Right renal pelvis (tissue), 4 donors: ENCODE data around the gene F12. TPM values are rescaled to one million over a fixed set of nuclear protein-coding genes. Genes with fewer than 3 reads are reported as not detected.
"Not testable (repeated sequence)": the region's sequence is repeated elsewhere in the genome, so short reads cannot be mapped to it uniquely, and the experiment has no call there.

ENCODE experiments used
- DNase-seq, 4 donors: peaks; one replicate each; pipeline ENCODE4 v3.0.0-alpha.2; 2013; ENCODE audit warnings: low read depth in 4 of 4, low spot score in 3 of 4, missing footprints in 1 of 4
- polyA plus RNA-seq, 4 donors: library from polyadenylated mRNA; unstranded; fragments of 120-200 nt; gene quantifications; one replicate each; pipeline ENCODE4 v1.2.1, GENCODE V29; 2013; ENCODE audit not compliant: insufficient read length in 4 of 4

F12 gene
- polyA plus RNA-seq, 4 donors, result 4.6 to 11.3 (median 5.8) TPM

DNA sequence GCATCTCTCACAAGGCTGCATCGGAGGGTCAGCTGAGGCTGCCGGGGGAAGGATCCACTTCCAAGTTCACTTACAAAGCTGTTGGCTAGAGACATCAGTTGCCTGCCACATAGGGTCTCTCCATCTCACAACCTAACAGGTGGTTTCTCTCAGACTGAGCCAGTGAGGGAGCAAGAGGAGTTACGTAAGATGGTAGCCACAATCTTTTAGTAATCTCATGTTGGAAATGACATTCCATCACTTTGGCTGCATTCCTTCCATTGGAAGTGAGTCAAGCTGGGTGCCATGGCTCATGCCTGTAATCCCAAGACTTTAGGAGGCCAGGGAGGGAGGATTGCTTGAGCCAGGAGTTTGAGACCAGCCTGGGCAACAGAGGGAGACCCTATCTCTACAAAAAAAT, 9.7 kb upstream of the F12 start:
- no peak for DNase-seq

DNA sequence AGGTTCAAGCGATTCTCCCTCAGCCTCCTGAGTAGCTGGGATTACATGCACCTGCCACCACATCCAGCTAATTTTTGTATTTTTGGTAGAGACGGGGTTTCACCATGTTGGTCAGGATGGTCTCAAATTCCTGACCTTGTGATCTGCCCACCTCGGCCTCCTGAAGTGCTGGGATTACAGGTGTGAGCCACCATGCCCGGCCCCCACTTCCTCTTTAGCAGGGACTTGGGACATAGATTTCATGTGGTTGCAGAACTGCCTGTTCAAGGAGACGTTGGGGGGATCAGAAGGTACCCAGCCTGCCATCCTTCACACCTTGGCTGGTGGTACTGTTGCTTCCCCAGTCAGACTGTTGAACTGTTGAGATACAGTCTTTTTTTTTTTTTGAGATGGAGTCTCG, 7.7 kb upstream of the F12 start:
- DNase-seq, result not testable (repeated sequence)

DNA sequence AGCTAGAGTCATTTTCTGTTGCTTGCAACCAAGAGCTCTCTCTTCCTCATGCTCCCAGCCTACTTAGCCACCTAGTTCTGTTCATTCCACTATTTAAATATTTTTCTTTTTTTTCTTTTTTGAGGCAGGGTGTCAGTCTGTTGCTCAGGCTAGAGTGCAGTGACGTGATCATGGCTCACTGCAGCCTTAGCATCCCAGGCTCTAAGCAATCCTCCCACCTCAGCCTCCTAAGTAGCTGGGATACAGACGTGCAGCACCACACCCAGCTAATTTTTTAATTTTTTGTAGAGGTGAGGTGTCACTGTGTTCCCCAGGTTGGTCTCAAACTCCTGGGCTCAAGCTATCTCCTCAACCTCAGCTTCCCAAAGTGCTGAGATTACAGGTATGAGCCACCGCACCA, 5.1 kb upstream of the F12 start:
- DNase-seq, result no peak

DNA sequence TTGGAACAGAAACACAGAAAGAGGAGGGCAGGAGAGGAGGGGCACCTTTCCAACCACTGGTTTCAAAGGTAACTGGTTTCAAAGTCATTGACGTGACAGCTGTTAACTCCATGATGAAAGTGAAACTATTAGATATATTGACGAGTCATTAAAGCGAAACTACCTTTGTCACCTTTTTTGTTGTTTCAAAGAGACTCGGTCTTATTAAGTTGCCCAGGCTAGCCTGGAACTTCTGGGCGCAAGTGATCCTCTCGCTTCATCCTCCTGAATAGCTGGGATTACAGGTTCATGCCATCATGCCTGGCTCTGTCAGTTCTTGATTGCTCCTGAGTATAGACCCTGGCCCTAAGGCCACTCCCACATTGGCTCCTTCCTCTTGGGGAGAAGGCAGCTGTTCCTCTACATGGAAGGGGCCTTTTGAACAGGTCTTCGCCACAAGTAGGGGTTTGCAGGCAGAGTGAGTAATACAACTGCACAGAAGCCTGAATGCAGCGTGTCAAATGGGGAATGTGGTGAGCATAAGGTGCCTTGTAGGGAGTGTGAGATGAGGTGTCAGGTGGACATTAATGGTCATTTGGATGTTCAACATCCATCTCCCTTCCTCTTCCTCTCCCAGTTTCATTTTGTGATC, 3.4 kb upstream of the F12 start:
- DNase-seq, result no peak

DNA sequence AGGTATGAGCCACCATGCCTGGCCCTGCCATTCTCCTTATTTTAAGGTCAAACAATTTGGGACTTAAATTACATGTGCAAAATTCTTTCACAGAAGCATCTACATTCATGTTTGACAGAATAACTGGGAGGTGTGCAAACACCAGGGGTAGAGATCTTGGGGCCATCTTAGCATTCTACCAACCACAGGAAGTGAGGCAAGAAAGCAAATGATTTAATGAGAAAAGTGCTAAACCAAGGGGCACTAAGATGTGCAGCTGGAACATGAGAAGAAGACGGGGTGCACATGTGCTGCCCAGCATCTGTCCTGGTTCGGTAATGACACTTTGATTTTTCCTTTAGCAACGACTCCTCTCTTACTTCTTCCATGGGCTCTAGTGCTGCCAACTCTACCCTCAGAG, 1.2 kb upstream of the F12 start:
- no peak for DNase-seq

DNA sequence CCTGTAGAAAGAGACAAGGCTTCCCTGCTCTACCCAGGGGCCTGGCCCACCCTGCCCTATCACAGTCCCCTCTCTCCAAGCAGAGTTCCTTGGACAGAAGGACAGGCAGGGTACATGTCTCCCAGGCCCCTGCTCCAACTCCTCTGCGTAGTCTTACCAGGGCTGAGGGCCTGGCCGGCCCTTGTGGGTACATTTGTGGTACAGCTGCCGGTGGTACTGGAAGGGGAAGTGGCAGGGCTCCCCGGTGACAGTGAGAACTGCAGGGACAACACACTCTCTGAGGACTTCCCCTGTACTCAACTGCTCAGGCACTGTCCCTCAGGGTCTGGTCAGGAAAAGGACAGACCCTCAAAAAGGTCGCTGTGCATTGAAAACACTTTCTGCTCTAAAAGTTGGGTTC, 3.6 kb downstream of the F12 start:
- no peak for DNase-seq

DNA sequence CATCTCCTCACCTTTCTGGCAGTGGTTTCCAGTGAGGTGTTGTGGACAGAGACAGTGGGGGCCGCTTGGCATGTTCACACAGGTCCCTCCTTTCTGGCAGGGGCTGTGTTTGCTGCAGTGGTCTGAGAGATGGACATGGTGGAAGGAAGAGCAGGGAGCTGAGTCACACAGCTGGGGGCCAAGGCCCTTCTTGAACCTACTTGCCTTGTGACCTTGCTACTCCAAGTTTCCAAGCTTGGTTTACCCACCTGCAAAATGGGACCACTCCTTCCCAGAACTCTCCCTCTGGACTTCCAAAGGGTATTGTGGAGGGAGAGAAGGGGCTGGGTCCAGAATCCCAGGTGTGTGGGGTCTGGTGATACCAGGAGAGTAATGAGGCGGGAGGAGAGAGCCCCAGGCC, 4.1 kb downstream of the F12 start:
- no peak for DNase-seq

DNA sequence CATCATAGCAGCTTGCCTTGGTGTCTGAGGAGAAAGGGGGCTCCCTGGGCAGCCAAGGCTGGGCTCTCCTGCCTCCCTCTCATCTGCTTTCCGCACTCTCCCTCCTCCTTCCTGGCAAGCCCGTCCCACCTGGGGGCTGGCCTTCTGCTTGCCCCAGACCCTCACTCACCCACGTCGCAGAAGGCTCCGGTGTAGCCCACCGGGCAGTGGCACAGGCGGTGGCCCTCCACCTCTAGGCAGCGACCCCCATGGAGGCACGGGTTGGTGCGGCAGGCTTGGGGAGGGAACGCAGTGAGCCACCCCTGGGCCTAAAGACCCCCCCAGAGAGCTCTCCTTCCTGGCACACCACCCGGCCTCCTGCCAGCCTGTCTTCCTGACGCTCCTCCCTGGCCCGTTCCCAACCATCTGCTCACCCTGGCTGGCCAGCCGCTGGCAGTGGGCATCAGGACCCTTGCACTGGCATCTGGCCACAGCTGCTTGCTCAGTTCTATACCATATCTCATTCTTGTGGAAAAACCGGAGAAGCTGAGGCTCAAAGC, 4.7 kb downstream of the F12 start:
- DNase-seq, result no peak

DNA sequence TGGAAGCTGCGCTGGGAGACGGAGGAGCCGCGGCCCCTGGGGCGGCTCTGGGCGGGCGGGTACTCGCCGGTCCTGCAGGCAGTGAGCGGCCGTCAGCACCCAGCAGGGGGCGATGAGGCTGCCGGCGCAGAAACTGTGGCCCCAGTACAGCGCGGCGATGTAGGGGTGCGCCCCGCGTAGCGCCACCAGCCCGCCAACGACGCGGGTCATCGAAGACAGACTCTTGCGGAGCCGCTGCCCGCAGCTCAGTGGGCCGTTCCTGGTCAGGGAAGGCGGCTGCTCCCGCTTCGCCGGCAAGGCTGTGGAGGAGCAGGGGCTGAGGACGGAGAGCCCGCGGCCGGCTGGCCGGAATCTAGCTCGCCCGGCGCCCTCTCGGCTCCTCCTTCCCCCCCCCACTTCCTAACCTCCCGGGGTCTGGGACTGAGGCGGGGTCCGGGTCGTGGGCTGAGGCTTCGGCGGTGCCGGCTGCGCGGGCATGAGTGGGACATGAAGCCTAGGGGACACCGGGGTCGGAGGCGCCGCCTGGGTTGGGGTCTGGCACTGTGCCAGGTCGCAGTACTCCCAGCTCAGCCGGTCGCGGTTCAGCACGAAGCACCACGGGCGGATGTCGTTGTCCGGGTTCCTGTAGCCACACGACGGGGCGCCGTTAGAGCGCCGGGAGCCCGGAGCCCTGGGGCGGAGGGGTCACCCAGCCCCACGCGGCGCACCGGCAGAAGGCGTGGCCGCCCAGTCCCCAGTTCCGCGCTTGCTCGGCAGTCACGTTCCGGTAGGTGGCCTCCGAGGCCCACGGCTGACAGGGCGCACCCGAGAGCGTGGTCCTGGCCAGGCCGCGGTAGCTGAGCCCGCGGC, 5.3 kb downstream of the F12 start:
- peak in 1 of 4 donors; percentile 63 for DNase-seq

DNA sequence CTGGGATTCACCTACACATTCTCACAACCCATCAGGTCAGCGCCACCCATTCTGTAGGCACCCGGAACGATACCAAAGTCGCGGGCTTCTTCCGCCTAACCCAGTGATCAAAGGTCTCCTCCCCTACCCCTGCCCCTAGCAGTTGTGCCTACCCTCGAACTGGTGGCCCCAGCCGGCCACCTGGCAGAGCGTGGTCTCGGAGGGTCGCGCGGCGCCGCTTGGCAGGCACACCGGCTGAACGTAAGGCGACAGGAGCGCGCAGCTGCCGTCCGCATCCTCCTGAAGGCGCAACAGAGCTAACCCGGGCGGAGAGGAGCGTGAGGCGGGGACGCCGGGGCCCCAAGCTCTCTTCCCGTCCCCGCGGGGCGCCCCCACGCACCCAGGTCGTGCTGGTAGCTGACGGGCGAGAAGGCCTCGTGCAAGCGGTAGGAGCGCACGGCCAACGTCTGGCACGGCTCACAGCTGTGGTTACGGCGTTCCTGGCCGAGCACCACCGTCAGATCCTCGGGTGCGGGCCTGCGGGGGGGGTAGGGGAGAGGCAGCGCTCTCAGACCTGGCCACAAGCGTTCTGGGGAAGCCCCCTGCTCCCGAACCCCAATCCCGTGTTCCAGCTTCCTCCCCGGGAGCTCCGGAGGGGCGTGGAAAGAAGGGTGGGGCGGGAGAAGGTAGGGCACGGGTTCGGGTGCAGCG, 6.1 kb downstream of the F12 start:
- no peak for DNase-seq

DNA sequence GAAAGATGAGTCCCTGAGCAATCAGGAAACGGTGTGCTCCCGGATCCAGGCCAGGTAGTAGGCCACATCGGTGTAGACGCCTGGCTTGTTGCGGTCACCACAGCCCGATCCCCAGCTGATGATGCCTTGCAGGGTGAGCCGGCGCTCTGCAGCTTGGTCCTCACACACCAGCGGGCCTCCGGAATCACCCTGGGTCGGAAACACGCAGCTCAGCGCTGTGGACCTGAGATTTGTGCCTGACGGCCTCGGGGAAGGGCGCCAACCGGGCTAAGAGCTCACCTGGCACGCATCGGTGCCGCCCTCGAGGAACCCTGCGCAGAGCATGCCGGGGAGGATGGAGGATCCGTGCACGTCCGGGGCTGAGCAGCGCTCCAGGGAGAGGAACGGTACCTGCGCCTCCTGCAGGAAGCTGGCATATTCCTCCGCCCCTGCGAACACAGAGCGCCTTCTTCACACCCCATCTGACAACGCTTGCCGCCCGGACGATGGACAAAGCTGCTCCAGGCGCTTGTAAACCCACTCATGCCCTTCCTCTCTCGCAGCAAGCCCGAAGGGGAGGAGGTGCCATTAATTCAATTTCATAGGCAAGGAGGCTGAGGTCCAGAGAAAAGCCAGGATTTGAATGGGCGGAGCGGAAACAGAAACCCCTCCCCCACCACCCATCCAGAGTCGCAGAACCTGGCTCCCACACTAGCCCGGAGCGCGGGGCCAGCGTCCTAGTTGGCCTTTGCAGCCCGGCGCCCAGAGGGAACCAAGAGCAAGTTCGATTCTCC, 6.9 kb downstream of the F12 start:
- no peak for DNase-seq

DNA sequence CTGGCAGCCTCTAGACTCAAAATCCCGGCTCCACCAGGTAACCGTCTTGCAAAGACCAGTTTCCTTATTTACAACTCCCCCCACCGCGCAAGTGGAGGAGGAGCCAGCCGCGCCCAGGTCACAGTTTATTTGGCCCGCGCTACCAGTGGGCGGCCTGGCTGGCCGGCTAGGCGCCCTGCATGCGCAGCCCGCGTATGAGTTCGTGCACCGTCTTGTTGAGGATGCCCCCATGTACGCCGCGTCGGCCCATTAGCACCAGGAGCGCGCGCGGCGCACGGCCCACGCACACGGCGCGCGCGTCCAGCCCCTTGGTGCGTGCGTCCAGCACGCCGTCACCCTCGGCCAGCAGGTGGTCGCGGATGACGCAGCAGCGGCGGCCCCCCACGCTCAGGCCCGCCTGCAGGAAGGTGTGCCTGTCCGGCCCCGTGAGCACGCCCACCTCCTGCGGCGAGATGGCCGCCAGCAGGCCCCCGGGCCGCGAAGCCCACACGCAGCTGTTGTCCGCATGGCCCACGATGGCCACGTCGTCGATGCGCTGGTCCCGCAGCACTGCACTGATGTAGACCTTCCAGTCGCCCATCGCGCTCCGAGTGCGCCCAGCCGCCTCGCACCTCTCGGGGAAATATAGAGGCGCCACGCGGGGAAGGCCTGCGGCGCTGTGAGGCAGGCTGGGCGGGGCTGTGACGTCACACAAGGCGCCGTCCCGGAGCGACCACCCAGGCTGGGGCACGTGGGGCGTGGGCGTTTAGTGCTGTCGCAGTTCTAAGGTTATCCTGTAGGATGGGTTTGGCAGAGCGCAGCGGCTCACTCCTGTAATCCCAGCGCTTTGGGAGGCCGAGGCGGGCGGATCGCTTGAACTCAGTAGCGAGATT, 9.1 kb downstream of the F12 start, which contains the start of gene PFN3:
Gene PFN3 (minus strand): TSS at position 665 of the 872 bp plus-strand sequence. CDS start 85 bp downstream, at position 580.
- DNase-seq, result no peak

DNA sequence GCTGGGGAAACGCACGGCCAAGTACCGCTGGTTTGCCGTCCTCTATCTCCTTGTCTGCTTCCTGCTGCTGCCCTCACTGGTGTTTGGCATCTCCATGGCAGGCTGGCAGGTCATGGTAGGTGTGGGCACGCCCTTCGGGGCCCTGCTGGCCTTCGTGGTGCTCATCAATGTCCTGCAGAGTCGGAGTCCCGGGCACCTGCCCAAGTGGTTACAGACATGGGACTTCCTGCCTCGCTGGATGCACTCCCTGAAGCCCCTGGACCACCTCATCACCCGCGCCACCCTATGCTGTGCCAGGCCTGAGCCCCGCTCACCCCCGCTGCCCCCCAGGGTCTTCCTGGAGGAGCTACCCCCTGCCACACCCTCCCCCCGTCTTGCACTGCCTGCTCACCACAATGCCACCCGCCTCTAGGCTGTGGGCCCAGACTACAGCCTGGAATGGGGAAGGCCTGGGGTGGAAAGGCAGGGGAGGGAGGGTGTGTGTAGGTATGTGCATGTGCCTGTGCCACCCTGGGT, 11.4 kb downstream of the F12 start:
- no peak for DNase-seq

DNA sequence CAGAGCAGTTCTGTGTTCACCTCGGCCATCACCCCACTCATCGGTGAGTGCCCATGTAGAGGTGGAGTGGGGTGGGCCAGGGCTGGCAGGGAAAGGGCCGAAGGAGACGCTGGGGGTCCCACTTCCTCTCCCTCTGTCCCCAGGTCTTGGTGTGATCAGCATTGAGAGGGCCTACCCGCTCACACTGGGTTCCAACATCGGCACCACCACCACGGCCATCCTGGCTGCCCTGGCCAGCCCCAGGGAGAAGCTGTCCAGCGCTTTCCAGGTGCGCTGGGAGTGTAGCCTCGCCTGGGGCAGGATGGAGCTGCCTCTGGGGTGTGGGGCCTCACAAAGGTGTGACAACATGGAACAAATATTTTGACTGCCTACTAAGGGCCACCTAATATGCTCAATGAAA, 12.6 kb downstream of the F12 start:
- DNase-seq, result no peak

DNA sequence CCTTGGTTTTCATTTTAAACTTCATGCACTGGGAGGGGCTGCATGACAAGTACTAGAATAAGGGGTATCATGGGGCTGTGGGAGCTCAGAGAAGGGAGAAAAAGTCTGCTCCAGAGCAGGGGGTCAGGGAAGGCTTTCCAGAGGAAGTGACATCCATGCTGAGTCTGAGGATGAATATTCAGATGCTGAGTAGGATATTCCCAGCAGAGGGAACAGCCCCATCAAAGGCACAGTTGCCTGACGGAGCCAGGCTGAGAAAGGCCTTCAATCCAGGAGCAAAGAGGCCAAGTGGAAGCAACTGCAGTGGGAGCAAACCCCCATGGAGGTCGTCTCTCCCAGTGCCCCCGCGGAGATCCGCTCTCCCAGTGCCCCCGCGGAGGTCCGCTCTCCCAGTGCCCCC, 13.3 kb downstream of the F12 start:
- no peak for DNase-seq

DNA sequence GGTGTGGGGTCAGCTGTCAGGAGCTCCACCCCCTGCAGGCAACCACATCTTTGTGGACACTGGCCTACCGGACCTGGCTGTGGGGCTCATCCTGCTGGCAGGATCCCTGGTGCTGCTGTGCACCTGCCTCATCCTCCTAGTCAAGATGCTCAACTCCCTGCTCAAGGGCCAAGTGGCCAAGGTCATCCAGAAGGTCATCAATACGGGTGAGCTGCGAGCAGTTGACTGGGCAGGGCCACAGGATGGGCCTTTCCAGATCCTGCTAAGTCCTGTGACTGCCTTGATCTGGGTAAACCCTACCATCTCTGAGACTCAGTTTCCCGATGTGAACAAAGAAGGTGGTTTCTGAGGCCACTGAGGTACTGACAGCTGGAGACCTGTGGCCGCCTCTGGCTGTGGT, 15.4 kb downstream of the F12 start:
- no peak for DNase-seq

DNA sequence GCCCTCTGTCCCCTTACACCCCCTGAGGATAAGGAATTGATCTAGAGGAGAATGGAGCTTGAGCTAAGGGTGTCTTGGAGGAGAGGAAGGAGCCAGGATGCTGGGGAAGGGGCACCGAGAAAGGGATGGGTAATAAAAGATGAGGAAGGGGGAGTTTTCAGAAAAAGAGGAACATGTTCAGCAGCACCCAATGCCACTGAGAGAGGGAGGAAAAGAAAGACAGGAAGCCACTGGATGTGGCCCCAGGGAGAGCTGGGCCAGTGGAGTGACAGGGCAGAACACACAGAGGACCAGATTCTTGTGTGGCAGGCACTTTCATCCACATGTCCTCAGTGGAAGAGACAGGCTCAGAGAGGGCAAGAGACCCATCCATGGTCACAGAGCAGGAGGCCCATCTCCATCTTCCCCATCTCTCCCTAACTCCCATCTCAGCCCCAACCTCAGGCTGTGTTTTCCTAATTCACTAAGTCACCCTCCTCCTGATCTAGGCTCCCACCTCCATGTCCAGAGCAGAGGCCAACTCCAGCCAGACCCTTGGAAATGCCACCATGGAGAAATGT, 16.1 kb downstream of the F12 start:
- DNase-seq, result no peak

DNA sequence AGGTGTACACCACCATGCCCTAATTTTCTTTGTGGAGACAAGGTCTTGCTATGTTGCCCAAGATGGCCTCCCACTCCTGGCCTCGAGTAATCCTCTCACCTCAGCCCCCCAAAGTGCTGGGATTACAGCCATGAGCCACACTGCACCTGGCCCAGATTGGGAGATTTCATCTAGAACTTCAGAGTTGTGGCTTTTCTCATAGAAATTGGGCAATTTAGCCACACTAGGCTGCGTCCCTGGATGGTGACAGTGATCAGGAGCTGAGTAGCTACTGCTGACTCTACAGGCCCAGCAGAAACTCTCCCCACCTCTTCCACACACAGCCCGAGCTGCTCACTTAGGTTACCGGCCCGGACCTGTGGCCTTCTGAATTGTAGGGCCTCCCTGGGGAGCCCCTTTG, 16.6 kb downstream of the F12 start:
- no peak for DNase-seq
